Islet precursor cell (in vitro differentiated cells): ENCODE measurements around the gene MBNL2.

Source experiments
- DNase-seq: peaks from one replicate; pipeline ENCODE4 v3.0.0-alpha.2; 2018

MBNL2 gene

DNA sequence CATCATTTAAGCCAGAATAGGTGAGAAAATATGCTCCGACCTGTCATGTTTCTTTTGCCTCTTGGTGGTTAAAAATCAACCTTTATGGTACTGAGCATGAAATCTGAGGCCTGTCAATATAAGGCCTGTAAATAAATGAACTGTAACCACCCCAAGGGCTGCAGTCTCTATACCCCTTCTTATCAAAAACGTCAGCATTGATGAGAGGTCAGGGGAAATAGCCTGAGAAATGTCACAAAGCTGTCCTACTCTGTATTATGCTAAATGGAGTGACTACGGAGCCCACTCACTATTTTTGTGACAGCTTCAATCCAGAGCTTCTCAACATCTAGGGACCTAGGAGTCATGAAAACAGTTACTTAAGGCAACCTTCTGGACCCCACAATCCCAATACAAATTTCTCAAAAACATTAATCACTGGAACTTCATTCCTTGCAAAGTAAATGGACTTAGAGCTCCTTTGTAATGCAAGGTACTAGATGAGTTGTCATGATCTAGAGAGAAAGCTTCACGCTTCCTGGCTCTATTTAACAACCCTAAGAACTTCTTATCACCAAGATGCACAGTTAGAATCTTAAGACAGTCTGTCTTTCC lies 209.1 kb downstream of the MBNL2 start:
- no peak for DNase-seq

DNA sequence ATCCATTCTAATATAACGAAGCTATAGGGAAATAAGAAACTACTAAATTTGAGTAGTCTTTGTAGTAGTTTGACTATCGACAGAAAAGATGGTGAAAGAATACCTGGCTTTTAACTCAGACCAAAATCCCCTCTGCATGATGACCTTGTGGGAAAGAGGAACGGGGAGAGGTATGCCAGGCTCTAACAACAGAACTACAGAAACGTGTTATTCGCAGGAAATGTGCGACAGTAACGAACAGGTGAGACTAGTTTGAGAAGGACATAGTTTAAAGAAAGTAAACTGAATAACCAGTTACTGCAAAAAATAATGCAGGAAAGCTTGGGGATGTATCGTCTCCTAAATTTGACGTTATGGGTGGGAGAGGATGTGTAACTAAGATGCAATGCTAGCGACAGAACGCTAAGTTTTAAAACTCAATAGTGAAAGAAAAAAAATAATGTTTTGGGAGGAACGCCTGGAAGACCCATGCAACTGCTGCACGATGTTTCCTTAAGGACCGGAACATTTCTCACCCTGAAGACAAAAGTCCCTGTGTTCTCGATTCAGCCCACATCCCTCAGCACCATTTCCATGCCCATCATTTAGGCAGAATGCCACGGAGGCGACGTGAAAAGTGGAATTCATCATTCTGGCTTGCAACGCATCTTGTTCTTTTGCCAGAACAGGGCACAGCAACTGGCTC lies 210.2 kb downstream of the MBNL2 start:
- no peak for DNase-seq

DNA sequence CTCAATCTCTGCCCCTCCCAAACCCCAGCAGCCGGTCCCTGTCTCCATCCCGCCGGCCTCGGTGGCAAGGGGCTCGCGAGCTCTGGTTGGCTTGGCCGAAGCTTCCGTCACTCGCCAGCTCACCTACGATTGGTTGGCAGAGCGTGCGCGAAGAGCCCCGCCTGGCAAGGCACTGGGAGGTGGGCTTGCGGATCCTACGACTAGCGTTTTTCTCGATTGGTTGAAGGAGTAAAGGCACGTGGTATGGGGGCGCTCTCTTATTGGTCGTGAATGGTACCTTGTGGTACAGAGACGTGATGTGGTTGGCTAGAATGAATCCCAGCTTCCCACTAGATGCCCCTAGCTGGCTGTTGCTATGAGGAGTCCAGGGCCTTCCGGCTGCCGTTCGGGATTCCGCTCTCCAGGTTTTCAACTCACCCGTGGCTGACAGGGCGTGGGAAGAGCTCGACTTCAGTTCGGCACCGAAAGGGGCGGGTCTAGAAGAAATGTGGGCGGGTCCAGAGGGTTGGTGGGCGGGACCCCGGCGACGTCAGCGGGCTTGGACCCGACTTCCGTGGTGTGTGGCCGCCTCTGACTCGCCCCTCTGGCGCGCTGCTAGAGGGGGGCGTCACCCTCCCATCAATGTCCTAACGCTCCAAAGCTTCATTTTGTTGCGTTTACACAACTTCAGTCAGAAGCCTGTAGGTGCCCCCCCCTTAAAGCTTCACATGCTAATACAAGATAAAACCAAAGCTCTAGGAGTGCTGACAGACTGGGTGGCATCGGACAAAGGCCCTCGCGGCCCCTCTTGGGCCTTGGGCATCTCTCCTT lies 211.0 kb downstream of the MBNL2 start:
- peak; percentile 100 for DNase-seq

DNA sequence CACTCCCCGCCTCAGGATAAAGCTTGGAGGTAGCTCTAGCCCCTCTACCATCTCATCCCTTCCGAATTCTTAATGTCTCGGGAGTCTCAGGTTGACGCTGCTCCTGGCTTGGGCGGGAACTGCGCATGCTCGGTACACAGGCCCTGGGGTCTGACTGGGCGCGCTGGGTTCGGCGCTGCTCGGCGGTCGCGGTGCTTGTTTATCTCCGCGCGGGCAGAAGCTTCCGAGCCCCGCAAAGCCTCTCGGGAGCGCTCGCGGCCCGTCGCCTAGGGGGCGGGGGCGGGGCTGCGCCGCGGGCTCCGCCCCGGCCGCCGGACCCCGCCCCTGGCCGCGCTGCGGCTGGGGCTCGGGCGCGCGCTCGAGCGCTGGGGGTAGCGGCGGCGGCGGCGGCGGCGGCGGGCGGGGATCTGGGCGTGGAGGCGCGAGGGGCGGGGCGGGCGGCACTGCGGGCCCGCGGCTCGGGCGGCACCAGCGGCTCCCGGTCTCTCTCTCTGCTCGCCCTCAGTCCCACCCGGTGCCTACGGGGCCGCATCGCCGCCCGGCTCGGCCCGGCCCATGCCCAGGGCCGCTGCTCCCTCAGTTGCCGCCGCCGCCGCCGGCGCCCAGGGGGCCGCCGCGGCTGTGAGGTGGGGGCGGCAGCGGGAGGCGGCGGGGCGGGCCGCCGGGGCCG lies 211.7 kb downstream of the MBNL2 start, which contains the start of gene RAP2A:
RAP2A (plus strand) TSS at position 443 of the 670 bp plus-strand sequence. CDS start 302 bp downstream, outside the sequence.
- peak; percentile 96 for DNase-seq

DNA sequence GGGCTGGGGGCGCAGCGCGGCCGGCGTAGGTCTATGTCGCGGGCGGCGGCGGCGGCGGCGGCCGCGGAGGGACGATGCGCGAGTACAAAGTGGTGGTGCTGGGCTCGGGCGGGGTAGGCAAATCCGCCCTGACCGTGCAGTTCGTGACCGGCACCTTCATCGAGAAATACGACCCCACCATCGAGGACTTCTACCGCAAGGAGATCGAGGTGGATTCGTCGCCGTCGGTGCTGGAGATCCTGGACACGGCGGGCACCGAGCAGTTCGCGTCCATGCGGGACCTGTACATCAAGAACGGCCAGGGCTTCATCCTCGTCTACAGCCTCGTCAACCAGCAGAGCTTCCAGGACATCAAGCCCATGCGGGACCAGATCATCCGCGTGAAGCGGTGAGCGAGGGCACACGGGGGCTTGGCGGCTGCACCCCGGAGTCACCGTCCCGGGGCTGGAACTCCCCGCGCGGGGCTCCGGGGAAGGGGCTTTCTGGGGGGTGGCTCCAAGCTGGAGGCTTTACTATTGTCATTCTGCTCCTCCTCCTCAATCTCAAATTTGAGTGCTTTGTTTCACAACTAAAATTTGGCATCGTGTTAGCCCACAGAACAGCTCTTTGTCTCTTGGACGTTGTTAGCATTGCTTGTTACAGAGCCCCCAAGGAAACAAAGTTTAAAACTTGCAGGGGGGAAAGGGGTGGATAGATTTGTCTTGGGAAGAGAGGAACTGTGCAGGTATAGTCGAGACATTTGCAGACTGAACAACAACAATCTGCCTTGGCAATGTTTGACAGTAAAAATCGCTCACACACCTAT lies 212.5 kb downstream of the MBNL2 start:
- DNase-seq, result peak; percentile 76

DNA sequence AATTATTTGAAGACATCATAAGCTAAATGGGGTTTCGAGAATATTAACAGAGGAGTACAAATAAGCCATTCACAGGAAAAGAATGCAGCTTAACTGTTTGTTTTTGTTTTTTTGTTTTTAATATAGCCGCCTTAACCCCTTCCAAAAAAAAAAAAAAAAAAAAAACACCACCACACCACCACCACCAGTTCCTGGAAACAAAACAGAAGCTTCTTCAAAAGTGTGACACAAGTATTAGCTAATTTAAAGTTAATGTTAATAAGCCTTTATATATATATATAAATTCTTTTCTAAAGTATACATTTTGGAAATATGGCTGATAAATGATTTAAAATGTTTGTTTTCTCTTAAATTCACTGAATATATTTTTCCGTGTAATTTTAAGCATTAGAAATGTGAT lies 213.2 kb downstream of the MBNL2 start:
- DNase-seq, result no peak

DNA sequence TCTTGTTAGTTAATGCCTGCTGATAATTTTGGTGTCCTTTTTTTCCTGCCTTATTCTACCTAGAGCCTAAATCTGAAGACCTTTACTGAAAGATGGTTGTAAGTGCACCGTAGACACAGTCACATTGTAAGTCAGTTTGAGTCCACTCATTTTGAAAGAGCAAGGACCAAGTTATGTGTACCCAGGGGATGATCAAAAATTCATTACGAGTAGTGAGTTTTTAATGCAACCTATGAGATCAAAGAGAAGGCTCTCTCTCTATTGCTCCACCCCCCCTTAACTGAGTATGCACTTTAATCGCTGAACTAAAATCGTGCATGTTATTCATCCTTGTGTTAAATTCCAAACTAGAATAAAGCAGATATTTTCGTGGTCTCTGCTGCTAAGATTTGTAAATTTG lies 213.7 kb downstream of the MBNL2 start:
- no peak for DNase-seq

DNA sequence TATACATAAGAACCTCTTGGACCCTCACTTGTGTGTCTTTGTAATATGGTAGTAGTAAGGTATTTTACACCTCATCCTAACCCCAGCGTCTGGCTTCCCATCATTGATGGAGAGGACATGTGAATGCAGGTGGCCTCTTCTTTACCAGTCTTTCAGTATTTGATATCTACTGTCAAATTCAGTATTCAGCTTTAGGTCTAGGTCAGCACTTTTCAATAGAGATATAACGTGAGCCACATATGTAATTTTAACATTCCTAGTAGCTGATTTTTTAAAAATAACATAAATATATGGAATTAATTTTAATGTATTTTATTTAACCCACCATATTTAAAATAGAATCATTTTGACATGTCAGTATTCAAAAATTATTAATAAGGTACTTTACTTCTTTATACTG lies 214.7 kb downstream of the MBNL2 start:
- DNase-seq, result no peak

DNA sequence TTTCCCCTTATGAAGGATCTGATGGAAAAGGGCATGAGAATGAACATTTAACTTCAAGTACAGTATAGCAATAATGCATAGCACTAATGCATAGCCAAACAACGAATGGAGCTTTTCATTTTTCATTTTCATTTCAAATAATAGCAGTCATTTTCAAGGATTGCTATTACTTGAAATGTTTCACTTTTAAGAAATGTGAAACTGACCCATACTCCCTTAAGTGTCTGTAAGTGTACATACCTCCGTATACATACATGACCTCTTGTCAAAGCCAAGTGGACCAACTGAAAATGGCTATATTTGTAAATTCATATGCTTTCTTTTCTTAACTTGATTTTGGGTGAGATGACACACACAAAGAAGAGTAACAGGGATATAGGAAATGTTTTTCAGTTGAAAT lies 215.6 kb downstream of the MBNL2 start:
- no peak for DNase-seq

DNA sequence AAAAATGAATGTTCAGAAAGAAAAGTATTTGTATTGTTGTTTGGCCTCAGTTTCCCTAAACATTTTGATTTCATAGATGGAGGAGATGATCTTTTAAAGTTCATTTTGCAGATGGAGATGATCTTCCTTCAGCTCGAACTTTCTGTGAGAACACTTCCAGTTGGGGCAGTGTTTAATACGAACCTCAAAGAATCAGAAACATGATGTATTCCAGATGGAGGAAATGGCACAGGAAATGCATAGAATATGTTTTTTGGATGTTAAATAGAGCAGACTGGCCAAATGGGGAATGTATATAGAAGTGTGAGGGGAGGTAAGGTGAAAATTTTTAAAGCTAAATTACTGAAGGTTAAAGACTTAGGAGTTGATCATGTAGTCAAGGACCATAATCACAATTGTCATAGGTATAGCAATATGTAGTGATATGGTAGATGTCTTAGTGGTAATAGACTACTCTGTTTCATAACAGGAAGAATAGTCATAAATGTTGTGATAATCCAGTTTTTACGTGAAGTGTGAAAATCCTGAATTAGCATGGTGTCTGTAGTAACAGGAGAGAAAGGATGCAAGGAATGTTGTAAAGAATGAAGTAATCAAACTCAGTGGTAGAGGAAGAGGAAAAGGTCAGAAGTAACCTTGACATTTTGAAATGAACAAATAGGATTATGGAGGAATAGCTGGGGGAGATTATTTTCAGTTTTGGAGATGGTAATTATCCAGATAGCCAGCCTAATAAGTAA lies 216.9 kb downstream of the MBNL2 start:
- no peak for DNase-seq

DNA sequence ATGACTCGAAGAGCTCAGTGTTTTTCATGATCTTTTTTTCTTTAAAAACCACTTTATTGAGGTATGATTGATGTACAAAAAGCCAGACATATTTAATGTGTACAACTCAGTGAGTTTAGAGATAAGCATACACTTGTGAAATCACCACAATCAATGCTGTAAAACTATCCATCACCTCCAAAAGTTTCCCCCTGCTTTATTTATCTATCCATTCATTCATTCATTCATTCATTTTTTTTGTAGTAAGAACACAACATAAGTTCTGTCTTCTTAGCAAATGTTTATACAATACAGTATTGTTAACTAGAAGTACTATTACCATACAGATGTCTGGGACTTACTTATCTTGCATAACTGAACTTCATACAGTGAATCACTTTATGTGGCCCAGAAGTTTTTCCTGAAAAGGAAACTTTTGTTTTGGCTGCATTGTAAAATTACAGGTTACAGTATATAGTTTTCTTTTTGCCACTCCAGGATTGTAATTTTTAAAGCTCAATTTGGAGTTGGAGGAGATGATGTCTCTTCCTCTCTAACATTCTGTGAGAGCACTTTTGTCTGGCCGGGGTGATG lies 218.6 kb downstream of the MBNL2 start:
- DNase-seq, result no peak

DNA sequence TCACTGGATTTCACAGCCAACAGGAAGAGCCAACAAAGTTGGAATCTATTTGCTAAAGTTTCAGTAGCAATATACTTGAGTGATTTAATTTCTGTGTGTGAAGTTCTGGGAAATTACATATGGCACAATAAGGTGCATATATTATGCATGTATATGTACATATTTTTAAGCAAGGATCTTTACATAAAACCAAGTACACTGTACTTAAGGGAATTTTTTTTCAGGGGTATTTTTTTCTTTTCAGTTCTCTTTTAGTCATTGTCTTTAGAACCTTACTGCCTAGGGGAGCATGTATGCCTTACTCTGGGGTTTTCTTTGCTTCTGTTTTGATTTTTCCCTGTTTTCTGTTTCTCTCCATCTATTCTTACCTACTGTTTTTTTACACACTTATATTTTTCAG lies 219.2 kb downstream of the MBNL2 start:
- DNase-seq, result no peak
